ENCODE data around the gene CAMKMT. TPM values are rescaled to one million over a fixed set of nuclear protein-coding genes. Genes with fewer than 3 reads are reported as not detected.

Gene CAMKMT
- total RNA-seq, 5 donors from 2014 or later (not counting 1 experiment from before 2014, with no cell fraction given) = 11.9 to 20.2 (median 16.5) TPM

DNA sequence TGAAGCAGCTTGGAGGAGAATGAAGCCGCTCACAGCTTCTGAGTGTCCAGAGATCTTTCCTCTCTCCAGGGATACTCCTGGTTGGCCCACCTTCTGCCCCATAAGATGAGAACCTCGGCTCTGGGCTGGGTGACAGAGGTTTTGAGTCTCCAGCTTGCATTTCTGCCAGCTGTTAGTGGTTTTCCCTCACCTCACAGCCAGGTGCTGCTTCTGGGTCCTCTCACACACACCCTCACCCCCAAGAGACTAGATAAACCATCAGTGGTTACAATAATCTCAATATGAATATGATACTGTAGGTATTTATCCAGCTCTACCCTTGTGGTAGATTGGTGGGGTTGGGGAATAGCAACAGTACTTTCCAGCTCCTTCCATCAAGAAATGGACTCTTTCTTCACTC lies 418.0 kb downstream of the CAMKMT start:
- Histone ChIP-seq H3K4me3 (ENCODE audit: control insufficient read depth in 1 of 2, extremely low read depth in 1 of 2, low read length in 1 of 2) (no peak overlapping the region), H3K27me3 (replicated peaks in 1 of 2; ENCODE audit: control insufficient read depth in 2 of 2, extremely low read depth in 1 of 2, insufficient read depth in 2 of 2, low read length in 1 of 2) (no peaks in the 10 kb centered on the region), H3K27ac (ENCODE audit: low read length) (no peak overlapping the region), H3K4me1 (ENCODE audit: control insufficient read depth in 1 of 2, extremely low read depth in 1 of 2, insufficient read depth in 2 of 2, low read length in 2 of 2) (no peaks in the 10 kb centered on the region), H3K9me3 (no peaks in the 10 kb centered on the region), H3K36me3 (ENCODE audit: control insufficient read depth in 2 of 2, extremely low read depth in 1 of 2, insufficient read depth in 1 of 2, low read length in 1 of 2) (no peaks in the 10 kb centered on the region)
- WGBS (ENCODE audit: insufficient coverage) = 83% methylated on average over 1 of the region's 2 CpGs
- DNase-seq (no peak), ATAC-seq (replicated peaks in 1 of 4) (no peak)
- ChIA-PET CTCF (no interaction called here), POLR2A (no interaction called here)
- Mint-ChIP-seq H3K27ac (no peak overlapping the region), H3K27me3 (no peaks in the 10 kb centered on the region), H3K9me3 (peaks cover 0 to 3% (median 3%) of the 10 kb centered on the region in 3 donors), H3K4me3 (no peak overlapping the region), H3K36me3 (peaks cover 21% of the 10 kb centered on the region), H3K4me1 (peaks cover 0 to 8% (median 2%) of the 10 kb centered on the region in 3 donors)

DNA sequence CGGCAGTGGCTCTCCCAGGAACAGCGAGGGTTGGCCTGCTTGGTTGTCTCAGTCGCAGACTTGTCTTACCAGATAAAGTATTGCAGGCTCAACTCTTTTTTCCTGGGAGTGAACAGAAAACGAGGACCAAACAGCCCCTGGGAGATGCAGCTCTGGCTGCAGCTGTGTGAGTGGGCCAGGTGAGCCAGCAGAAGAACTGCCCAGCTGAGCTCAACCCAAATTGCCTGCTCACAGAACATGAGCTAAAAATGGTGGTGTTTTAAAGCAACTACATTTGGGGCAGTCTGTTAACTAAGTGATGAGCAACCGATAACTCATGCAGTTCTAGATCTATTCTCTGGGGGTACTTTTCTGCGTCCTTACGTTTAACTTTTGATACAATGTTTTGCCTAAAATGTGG lies 418.7 kb downstream of the CAMKMT start:
- H3K36me3 Mint-ChIP-seq = peaks cover 21% of the 10 kb centered on the region
- no peak for DNase-seq
- Histone ChIP-seq H3K4me3 (ENCODE audit: control insufficient read depth in 1 of 2, extremely low read depth in 1 of 2, low read length in 1 of 2) (no peak overlapping the region), H3K27me3 (replicated peaks in 1 of 2; ENCODE audit: control insufficient read depth in 2 of 2, extremely low read depth in 1 of 2, insufficient read depth in 2 of 2, low read length in 1 of 2) (no peaks in the 10 kb centered on the region), H3K4me1 (ENCODE audit: control insufficient read depth in 1 of 2, extremely low read depth in 1 of 2, insufficient read depth in 2 of 2, low read length in 2 of 2) (no peaks in the 10 kb centered on the region), H3K9me3 (no peaks in the 10 kb centered on the region), H3K27ac (ENCODE audit: low read length) (no peak overlapping the region), H3K36me3 (ENCODE audit: control insufficient read depth in 2 of 2, extremely low read depth in 1 of 2, insufficient read depth in 1 of 2, low read length in 1 of 2) (no peaks in the 10 kb centered on the region)
- no peak for ATAC-seq (replicated peaks in 1 of 4)
- POLR2A ChIA-PET = no interaction called here
- 72% methylated on average over 2 of the region's 7 CpGs for WGBS (ENCODE audit: insufficient coverage)
- H3K27me3 Mint-ChIP-seq = no peaks in the 10 kb centered on the region
- no peak overlapping the region for H3K27ac Mint-ChIP-seq
- CTCF ChIA-PET = no interaction called here
- peaks cover 0 to 3% (median 3%) of the 10 kb centered on the region in 3 donors for H3K9me3 Mint-ChIP-seq
- peaks cover 0 to 8% (median 2%) of the 10 kb centered on the region in 3 donors for H3K4me1 Mint-ChIP-seq
- H3K4me3 Mint-ChIP-seq = no peak overlapping the region

DNA sequence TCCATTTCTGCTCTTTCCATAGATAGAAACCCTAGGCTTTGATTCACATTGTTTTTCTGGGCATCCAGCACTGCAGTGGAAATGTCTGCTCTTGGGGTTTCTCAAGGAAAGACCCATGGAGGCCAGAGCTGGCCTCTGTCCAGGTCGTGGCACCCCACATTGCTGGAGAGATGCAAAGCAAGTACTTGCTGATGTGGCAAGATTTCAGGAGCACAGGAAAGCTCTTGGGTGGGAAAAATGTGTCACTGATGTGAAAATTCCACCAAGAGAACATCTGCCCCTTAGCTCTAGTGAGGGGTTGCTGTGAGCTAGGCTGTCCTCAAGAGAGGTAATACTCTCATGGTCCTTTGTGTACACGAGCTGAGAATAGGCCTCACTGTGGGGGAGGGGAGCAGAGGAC lies 423.7 kb downstream of the CAMKMT start:
- no peak overlapping the region for H3K27ac Mint-ChIP-seq
- DNase-seq (no peak), ATAC-seq (replicated peaks in 1 of 4) (no peak)
- no peak overlapping the region for H3K4me3 Mint-ChIP-seq
- H3K27me3 ChIP-seq (replicated peaks in 1 of 2; ENCODE audit: control insufficient read depth in 2 of 2, extremely low read depth in 1 of 2, insufficient read depth in 2 of 2, low read length in 1 of 2) = peaks cover 0 to 3% of the 10 kb centered on the region in 2 experiments
- H3K36me3 Mint-ChIP-seq = no peaks in the 10 kb centered on the region
- WGBS (ENCODE audit: insufficient coverage) = 60% methylated on average over 2 of the region's 2 CpGs
- no peaks in the 10 kb centered on the region for H3K4me1 ChIP-seq (ENCODE audit: control insufficient read depth in 1 of 2, extremely low read depth in 1 of 2, insufficient read depth in 2 of 2, low read length in 2 of 2)
- H3K27ac ChIP-seq (ENCODE audit: low read length) = no peak overlapping the region
- H3K4me1 Mint-ChIP-seq = no peaks in the 10 kb centered on the region
- POLR2A ChIA-PET = no interaction called here
- H3K27me3 Mint-ChIP-seq = peaks cover 0 to 12% of the 10 kb centered on the region in 2 donors
- no peak overlapping the region for H3K4me3 ChIP-seq (ENCODE audit: control insufficient read depth in 1 of 2, extremely low read depth in 1 of 2, low read length in 1 of 2)
- no peaks in the 10 kb centered on the region for H3K36me3 ChIP-seq (ENCODE audit: control insufficient read depth in 2 of 2, extremely low read depth in 1 of 2, insufficient read depth in 1 of 2, low read length in 1 of 2)
- H3K9me3 ChIP-seq = no peaks in the 10 kb centered on the region
- H3K9me3 Mint-ChIP-seq = peaks cover 0 to 7% (median 3%) of the 10 kb centered on the region in 3 donors
- CTCF ChIA-PET = no interaction called here

DNA sequence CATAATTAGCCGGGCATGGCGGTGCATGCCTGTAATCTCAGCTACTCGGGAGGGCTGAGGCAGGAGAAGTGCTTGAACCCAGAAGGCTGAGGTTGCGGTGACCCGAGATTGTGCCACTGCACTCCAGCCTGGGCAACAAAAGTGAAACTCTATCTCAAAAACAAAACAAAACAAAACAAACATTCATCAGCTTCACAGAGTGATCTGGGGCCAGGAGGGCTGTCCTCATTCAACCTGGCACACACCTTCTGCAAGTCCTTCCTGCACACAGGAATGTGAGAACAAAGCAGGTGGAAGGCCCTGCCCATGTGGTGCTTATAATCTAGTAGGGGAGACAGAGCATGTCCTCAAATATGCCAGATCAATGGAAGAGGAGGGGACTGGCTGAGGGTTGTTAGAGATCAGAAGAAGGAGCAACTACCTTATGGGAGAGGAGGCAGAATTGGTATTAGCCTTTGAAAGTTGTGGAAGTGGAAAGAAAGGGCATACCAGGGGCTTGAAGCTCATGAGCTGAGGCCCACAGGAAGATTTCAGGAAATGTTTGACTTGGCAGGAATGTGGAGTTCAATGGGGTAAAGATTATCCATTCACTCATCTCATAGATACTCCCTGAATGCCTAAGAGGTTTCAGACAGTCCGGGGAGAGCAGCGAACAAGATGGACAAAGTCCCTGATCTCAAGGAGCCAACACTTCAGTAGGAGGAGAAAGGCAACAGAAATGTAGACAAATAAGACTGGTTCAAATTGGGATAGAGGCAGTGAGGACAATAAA lies 424.5 kb downstream of the CAMKMT start:
- DNase-seq (no peak), ATAC-seq (replicated peaks in 1 of 4) (no peak)
- Mint-ChIP-seq H3K27ac (no peak overlapping the region), H3K4me3 (no peak overlapping the region), H3K27me3 (peaks cover 4 to 12% of the 10 kb centered on the region in 2 donors), H3K4me1 (no peaks in the 10 kb centered on the region), H3K36me3 (no peaks in the 10 kb centered on the region), H3K9me3 (peaks cover 0 to 7% (median 4%) of the 10 kb centered on the region in 3 donors)
- ChIA-PET POLR2A (no interaction called here), CTCF (no interaction called here)
- no peak overlapping the region for H3K4me3 ChIP-seq (ENCODE audit: control insufficient read depth in 1 of 2, extremely low read depth in 1 of 2, low read length in 1 of 2)
- no peaks in the 10 kb centered on the region for H3K4me1 ChIP-seq (ENCODE audit: control insufficient read depth in 1 of 2, extremely low read depth in 1 of 2, insufficient read depth in 2 of 2, low read length in 2 of 2)
- no peaks in the 10 kb centered on the region for H3K9me3 ChIP-seq
- no peak overlapping the region for H3K27ac ChIP-seq (ENCODE audit: low read length)
- no peaks in the 10 kb centered on the region for H3K36me3 ChIP-seq (ENCODE audit: control insufficient read depth in 2 of 2, extremely low read depth in 1 of 2, insufficient read depth in 1 of 2, low read length in 1 of 2)
- peaks cover 3% of the 10 kb centered on the region in 2 experiments for H3K27me3 ChIP-seq (replicated peaks in 1 of 2; ENCODE audit: control insufficient read depth in 2 of 2, extremely low read depth in 1 of 2, insufficient read depth in 2 of 2, low read length in 1 of 2)
- 90% methylated on average over 6 of the region's 7 CpGs for WGBS (ENCODE audit: insufficient coverage)

DNA sequence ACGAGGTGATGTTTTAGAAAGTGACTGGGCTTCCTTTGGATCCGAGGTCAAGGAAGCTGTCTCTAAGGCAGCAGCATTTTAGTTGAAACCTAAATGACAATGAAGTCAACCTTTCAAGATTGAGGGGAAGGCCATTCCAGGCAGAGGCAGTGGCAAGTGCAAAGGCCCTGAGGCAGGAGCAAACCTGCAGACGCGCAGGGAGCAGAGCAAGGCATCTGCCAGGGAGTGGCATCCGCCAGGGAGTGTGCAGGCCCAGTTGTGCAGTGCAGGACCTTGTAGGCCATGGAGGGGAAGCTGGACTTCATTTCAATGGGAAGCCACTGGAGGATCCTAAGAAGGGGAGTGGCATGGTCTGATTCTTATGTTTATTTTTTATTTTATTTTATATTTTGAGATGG lies 425.1 kb downstream of the CAMKMT start:
- Histone ChIP-seq H3K9me3 (no peaks in the 10 kb centered on the region), H3K36me3 (ENCODE audit: control insufficient read depth in 2 of 2, extremely low read depth in 1 of 2, insufficient read depth in 1 of 2, low read length in 1 of 2) (no peaks in the 10 kb centered on the region), H3K4me3 (ENCODE audit: control insufficient read depth in 1 of 2, extremely low read depth in 1 of 2, low read length in 1 of 2) (no peak overlapping the region), H3K27me3 (replicated peaks in 1 of 2; ENCODE audit: control insufficient read depth in 2 of 2, extremely low read depth in 1 of 2, insufficient read depth in 2 of 2, low read length in 1 of 2) (peaks cover 6 to 7% of the 10 kb centered on the region in 2 experiments), H3K27ac (ENCODE audit: low read length) (no peak overlapping the region), H3K4me1 (ENCODE audit: control insufficient read depth in 1 of 2, extremely low read depth in 1 of 2, insufficient read depth in 2 of 2, low read length in 2 of 2) (no peaks in the 10 kb centered on the region)
- DNase-seq = no peak
- Mint-ChIP-seq H3K27ac (no peak overlapping the region), H3K4me1 (no peaks in the 10 kb centered on the region), H3K36me3 (no peaks in the 10 kb centered on the region), H3K4me3 (no peak overlapping the region), H3K27me3 (peaks cover 7 to 17% of the 10 kb centered on the region in 2 donors), H3K9me3 (peaks cover 3 to 7% (median 5%) of the 10 kb centered on the region in 3 donors)
- WGBS (ENCODE audit: insufficient coverage) = 81% methylated on average over 4 of the region's 5 CpGs
- ChIA-PET POLR2A (no interaction called here), CTCF (no interaction called here)
- no peak for ATAC-seq (replicated peaks in 1 of 4)

DNA sequence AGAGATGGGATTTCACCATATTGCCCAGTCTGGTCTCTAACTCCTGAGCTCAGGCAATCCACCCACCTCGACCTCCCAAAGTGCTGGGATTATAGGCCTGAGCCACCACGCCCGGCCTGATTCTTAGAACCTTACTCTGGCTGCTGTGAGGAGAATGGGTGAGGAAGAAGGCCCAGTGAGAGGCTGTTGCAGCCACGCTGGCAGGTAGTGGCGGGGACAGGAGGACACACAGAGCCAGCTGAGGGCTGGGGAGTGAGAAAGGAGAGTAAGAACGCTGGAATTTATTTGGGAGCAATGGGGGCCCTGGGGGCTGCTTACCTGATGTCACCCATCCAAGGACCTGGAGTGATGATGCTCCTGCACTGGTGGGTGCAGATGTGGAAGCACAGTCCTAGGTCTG lies 425.9 kb downstream of the CAMKMT start:
- no peak for ATAC-seq (replicated peaks in 1 of 4)
- DNase-seq = no peak
- Histone ChIP-seq H3K4me3 (ENCODE audit: control insufficient read depth in 1 of 2, extremely low read depth in 1 of 2, low read length in 1 of 2) (no peak overlapping the region), H3K4me1 (ENCODE audit: control insufficient read depth in 1 of 2, extremely low read depth in 1 of 2, insufficient read depth in 2 of 2, low read length in 2 of 2) (no peaks in the 10 kb centered on the region), H3K9me3 (no peaks in the 10 kb centered on the region), H3K27ac (ENCODE audit: low read length) (no peak overlapping the region), H3K27me3 (replicated peaks in 1 of 2; ENCODE audit: control insufficient read depth in 2 of 2, extremely low read depth in 1 of 2, insufficient read depth in 2 of 2, low read length in 1 of 2) (peaks cover 8 to 10% of the 10 kb centered on the region in 2 experiments), H3K36me3 (ENCODE audit: control insufficient read depth in 2 of 2, extremely low read depth in 1 of 2, insufficient read depth in 1 of 2, low read length in 1 of 2) (no peaks in the 10 kb centered on the region)
- WGBS (ENCODE audit: insufficient coverage) = 85% methylated on average over 3 of the region's 6 CpGs
- Mint-ChIP-seq H3K4me1 (no peaks in the 10 kb centered on the region), H3K36me3 (no peaks in the 10 kb centered on the region), H3K9me3 (peaks cover 3 to 11% (median 5%) of the 10 kb centered on the region in 3 donors), H3K27me3 (peaks cover 11 to 21% of the 10 kb centered on the region in 2 donors), H3K27ac (no peak overlapping the region), H3K4me3 (no peak overlapping the region)
- ChIA-PET CTCF (no interaction called here), POLR2A (no interaction called here)

All from T-cell (primary cell).